DND-41 (cell line): ENCODE results near the gene VTI1A.

Source experiments
- ATAC-seq: fragments of 200-7000 bp; cut with Tn5 transposase; 3 replicates; pipeline ENCODE4 v1.9.1; 2021; ENCODE audit warnings: low read depth; ENCODE audit not compliant: insufficient read depth
- DNase-seq: peaks from one replicate; pipeline ENCODE4 v3.0.0-alpha.2; 2020
- H2AFZ ChIP-seq: 2 replicates; pipeline ENCODE4 v1.6.0; 2012; ENCODE audit warnings: low read depth, low read length
- H3K27ac ChIP-seq: 2 replicates; pipeline ENCODE4 v1.5.1; 2012; ENCODE audit warnings: low read length, inconsistent platforms
- H3K27me3 ChIP-seq: fragments of 200-600 bp; sonication (generic); 2 replicates; pipeline ENCODE4 v1.6.0; 2012; ENCODE audit warnings: low read length, mild to moderate bottlenecking, inconsistent platforms; ENCODE audit not compliant: insufficient read depth, poor library complexity
- H3K36me3 ChIP-seq: 2 replicates; pipeline ENCODE4 v1.5.1; 2012; ENCODE audit warnings: low read length, inconsistent platforms; ENCODE audit not compliant: insufficient read depth
- H3K4me1 ChIP-seq: 2 replicates; pipeline ENCODE4 v1.5.1; 2012; ENCODE audit warnings: mild to moderate bottlenecking, low read length; ENCODE audit not compliant: insufficient read depth
- H3K4me2 ChIP-seq: 2 replicates; pipeline ENCODE4 v1.6.0; 2012; ENCODE audit warnings: mild to moderate bottlenecking, moderate library complexity, low read length, inconsistent platforms; ENCODE audit not compliant: insufficient read depth
- H3K4me3 ChIP-seq, 2 experiments: fragments of 200-600 bp in 1 of 2; shearing (Covaris generic) in 1 of 2; 2 replicates each; pipeline ENCODE4 v1.5.1; 2012 to 2016; ENCODE audit warnings: inconsistent platforms in 2 of 2, low read length in 2 of 2, mild to moderate bottlenecking in 2 of 2, low read depth in 1 of 2, moderate library complexity in 1 of 2
- H3K79me2 ChIP-seq: 2 replicates; pipeline ENCODE4 v1.6.0; 2012; ENCODE audit warnings: low read length, inconsistent platforms; ENCODE audit not compliant: insufficient read depth
- H3K9ac ChIP-seq: 2 replicates; pipeline ENCODE4 v1.6.0; 2012; ENCODE audit warnings: low read depth, mild to moderate bottlenecking, inconsistent platforms, low read length, moderate library complexity
- H3K9me3 ChIP-seq: 2 replicates; pipeline ENCODE4 v1.5.1; 2012; ENCODE audit warnings: low read length, moderate library complexity, mild to moderate bottlenecking, inconsistent platforms; ENCODE audit not compliant: insufficient read depth, severe bottlenecking
- H4K20me1 ChIP-seq: 2 replicates; pipeline ENCODE4 v1.6.0; 2012; ENCODE audit warnings: low read length; ENCODE audit not compliant: insufficient read depth
- EZH2 ChIP-seq: IDR thresholded peaks from 3 replicates; pipeline ENCODE4 v1.6.1; 2012; ENCODE audit warnings: borderline replicate concordance, low read depth, mild to moderate bottlenecking, moderate library complexity, low read length, inconsistent platforms; ENCODE audit not compliant: severe bottlenecking
- TF ChIP-seq, protein P1 (sequence below): IDR thresholded peaks from 2 replicates; pipeline ENCODE4 v1.5.1; 2012; ENCODE audit warnings: borderline replicate concordance, low read length, moderate library complexity, mild to moderate bottlenecking; ENCODE audit not compliant: poor library complexity, severe bottlenecking; ENCODE audit errors: extremely low read depth

VTI1A gene

DNA sequence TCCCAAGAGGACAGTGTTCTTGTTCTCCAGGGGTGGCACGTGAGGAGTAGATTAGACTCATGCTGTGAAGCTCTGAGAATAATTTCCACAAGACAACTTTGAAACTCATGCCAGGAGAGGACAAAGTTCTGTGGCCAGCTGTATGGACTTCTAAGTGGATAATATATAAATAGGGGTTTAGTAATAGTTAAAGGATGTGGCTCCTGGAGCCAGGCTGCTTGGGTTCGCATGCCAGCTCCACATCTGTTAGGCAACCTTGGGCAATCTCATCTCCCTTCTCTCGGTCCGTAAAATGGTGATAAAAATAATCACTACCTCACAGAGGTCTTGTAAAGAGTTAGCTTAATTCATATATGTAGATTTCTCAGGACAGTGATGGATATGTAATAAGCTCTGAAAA, 37.3 kb upstream of the VTI1A start:
- DNase-seq: no peak
- no peaks in the 10 kb centered on the region for H3K27me3 ChIP-seq
- no peaks in the 10 kb centered on the region for H3K79me2 ChIP-seq
- H3K27ac ChIP-seq: no peak overlapping the region
- no peaks in the 10 kb centered on the region for H3K9me3 ChIP-seq
- no peak for ATAC-seq
- no peak overlapping the region for H2AFZ ChIP-seq
- H3K4me3 ChIP-seq: no peak overlapping the region
- TF ChIP-seq, protein P1, sequence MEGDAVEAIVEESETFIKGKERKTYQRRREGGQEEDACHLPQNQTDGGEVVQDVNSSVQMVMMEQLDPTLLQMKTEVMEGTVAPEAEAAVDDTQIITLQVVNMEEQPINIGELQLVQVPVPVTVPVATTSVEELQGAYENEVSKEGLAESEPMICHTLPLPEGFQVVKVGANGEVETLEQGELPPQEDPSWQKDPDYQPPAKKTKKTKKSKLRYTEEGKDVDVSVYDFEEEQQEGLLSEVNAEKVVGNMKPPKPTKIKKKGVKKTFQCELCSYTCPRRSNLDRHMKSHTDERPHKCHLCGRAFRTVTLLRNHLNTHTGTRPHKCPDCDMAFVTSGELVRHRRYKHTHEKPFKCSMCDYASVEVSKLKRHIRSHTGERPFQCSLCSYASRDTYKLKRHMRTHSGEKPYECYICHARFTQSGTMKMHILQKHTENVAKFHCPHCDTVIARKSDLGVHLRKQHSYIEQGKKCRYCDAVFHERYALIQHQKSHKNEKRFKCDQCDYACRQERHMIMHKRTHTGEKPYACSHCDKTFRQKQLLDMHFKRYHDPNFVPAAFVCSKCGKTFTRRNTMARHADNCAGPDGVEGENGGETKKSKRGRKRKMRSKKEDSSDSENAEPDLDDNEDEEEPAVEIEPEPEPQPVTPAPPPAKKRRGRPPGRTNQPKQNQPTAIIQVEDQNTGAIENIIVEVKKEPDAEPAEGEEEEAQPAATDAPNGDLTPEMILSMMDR: no peak
- no peak for TF ChIP-seq EZH2
- peaks cover 57% of the 10 kb centered on the region; the same call in 1 of the 2 replicates for H3K36me3 ChIP-seq
- H4K20me1 ChIP-seq: no peaks in the 10 kb centered on the region
- H3K4me1 ChIP-seq: no peaks in the 10 kb centered on the region
- H3K9ac ChIP-seq: no peak overlapping the region
- no peak overlapping the region for H3K4me2 ChIP-seq

DNA sequence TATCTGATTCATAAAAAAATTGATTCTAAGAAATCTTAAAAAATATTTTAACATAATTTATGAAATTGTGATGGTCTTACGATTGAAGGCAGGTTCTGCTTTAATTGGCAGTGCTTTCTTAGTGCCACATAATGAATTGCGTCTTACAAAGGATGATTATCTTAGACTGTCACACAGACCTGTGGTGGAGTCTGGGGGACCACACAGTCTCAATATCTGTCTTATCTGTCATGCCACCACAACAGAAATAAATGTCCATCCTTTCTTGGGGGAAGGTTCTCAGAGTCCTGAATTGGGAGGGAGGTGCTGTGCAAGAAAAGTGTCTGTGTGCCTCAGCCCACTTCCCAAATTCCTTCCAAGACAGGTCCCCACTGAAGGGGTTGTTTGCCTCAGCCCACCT, 34.3 kb upstream of the VTI1A start:
- Histone ChIP-seq H3K9ac (no peak overlapping the region), H2AFZ (no peak overlapping the region), H3K9me3 (no peaks in the 10 kb centered on the region), H3K4me2 (no peak overlapping the region), H4K20me1 (no peaks in the 10 kb centered on the region), H3K27me3 (no peaks in the 10 kb centered on the region), H3K79me2 (no peaks in the 10 kb centered on the region), H3K36me3 (peaks cover 49% of the 10 kb centered on the region), H3K4me3 (no peak overlapping the region), H3K4me1 (no peaks in the 10 kb centered on the region), H3K27ac (no peak overlapping the region)
- no peak for ATAC-seq
- no peak for TF ChIP-seq EZH2
- TF ChIP-seq, protein P1: no peak
- DNase-seq: no peak

DNA sequence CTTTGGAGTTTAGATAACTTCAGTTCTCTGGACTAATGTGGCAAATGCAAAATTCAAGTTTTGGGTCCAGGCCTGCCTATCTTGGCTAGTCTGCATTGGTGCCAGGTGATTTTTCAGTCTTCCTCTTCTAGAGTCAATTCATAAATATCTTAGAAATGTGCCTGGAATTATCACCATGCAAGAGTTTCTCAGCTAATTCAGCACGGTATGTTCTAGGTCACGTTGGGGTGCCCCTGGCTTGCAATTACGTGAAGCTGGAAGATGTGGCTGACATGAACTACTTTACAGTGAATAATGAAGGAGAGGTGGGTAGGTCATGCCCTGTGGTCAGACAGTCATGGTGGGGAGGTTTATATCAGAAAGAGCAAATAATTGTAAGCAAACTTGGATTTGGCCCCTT, 25.3 kb upstream of the VTI1A start:
- no peaks in the 10 kb centered on the region for H3K27me3 ChIP-seq
- H3K9ac ChIP-seq: no peak overlapping the region
- peaks cover 39% of the 10 kb centered on the region for H3K36me3 ChIP-seq
- no peaks in the 10 kb centered on the region for H3K4me1 ChIP-seq
- H2AFZ ChIP-seq: no peak overlapping the region
- ATAC-seq: no peak
- no peak for TF ChIP-seq EZH2
- TF ChIP-seq, protein P1: no peak
- no peak overlapping the region for H3K4me3 ChIP-seq
- no peak overlapping the region for H3K27ac ChIP-seq
- H3K4me2 ChIP-seq: no peak overlapping the region
- H3K9me3 ChIP-seq: no peaks in the 10 kb centered on the region
- DNase-seq: no peak
- H3K79me2 ChIP-seq: no peaks in the 10 kb centered on the region
- no peaks in the 10 kb centered on the region for H4K20me1 ChIP-seq

DNA sequence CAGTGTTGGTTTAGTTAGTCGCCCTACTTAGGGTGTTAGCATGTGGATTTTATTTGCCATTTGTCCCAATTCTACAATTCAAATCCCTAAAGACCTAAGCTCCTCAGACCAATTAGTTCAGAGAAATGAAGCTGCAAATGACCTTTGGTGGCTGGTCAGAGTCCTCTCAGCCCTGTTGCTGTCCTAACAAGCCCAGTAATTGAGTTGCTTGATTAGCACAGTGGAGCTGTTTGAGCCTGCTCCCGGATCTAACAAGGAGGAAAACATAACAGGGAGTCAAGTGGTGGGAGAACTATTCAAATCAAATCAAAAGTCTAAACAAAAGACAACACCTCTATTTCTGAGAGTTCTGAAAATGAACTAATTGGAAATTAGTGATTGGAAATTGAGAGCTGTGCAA, 22.4 kb upstream of the VTI1A start:
- Histone ChIP-seq H3K4me2 (no peak overlapping the region), H3K4me1 (no peaks in the 10 kb centered on the region), H3K4me3 (no peak overlapping the region), H3K36me3 (peaks cover 52% of the 10 kb centered on the region), H2AFZ (no peak overlapping the region), H3K9ac (no peak overlapping the region), H3K27me3 (no peaks in the 10 kb centered on the region), H3K9me3 (no peaks in the 10 kb centered on the region), H4K20me1 (no peaks in the 10 kb centered on the region), H3K79me2 (no peaks in the 10 kb centered on the region), H3K27ac (no peak overlapping the region)
- no peak for TF ChIP-seq EZH2
- TF ChIP-seq, protein P1: no peak
- DNase-seq (no peak), ATAC-seq (no peak)
